ENCODE measurements around the gene TENM3. TPM values are rescaled to one million over a fixed set of nuclear protein-coding genes. Genes with fewer than 3 reads are reported as not detected.

Gene TENM3
- total RNA-seq, 4 donors from 2014 or later = 0.64 to 5.5 (median 2.1) TPM

- no peak for DNase-seq
- H3K36me3 ChIP-seq = no peaks in the 10 kb centered on the region
- WGBS, 2 donors = 42 to 52% methylated on average over 7 of the region's 7 CpGs
- no peaks in the 10 kb centered on the region for H3K4me1 ChIP-seq
- intact Hi-C loops (cut with DNase I) = no loop called here
- H3K9me3 ChIP-seq = no peaks in the 10 kb centered on the region
- no peak overlapping the region for H3K4me3 ChIP-seq
- H3K27me3 ChIP-seq = no peaks in the 10 kb centered on the region
- TF ChIP-seq POLR2A (IDR thresholded peaks at IDR 0.05) = no peak
- TF ChIP-seq CTCF (IDR thresholded peaks at IDR 0.05) = no peak
- no peak overlapping the region for H3K27ac ChIP-seq
Measured at GRCh38 chr4:182354867-182355266, 111.7 kb downstream of the TENM3 start.

GRCh38 chr4:182367153-182367552 is 124.0 kb downstream of the TENM3 start:
- TF ChIP-seq CTCF (IDR thresholded peaks at IDR 0.05) (no peak), POLR2A (IDR thresholded peaks at IDR 0.05) (no peak)
- Histone ChIP-seq H3K4me3 (no peak overlapping the region), H3K4me1 (no peaks in the 10 kb centered on the region), H3K27me3 (no peaks in the 10 kb centered on the region), H3K27ac (no peak overlapping the region), H3K36me3 (no peaks in the 10 kb centered on the region), H3K9me3 (no peaks in the 10 kb centered on the region)
- DNase-seq = no peak
- 79 to 83% methylated on average over 13 of the region's 13 CpGs for WGBS, 2 donors
- intact Hi-C loops (cut with DNase I) = no loop called here

- no peaks in the 10 kb centered on the region for H3K9me3 ChIP-seq
- H3K27ac ChIP-seq = no peak overlapping the region
- H3K27me3 ChIP-seq = no peaks in the 10 kb centered on the region
- DNase-seq = no peak
- no peak overlapping the region for H3K4me3 ChIP-seq
- no peaks in the 10 kb centered on the region for H3K4me1 ChIP-seq
- 51 to 68% methylated on average over 3 of the region's 3 CpGs for WGBS, 2 donors
- intact Hi-C loops (cut with DNase I) = no loop called here
- TF ChIP-seq POLR2A (IDR thresholded peaks at IDR 0.05) (no peak), CTCF (IDR thresholded peaks at IDR 0.05) (no peak)
- H3K36me3 ChIP-seq = no peaks in the 10 kb centered on the region
Measured at GRCh38 chr4:182369211-182369610, 126.0 kb downstream of the TENM3 start.

- Histone ChIP-seq H3K4me1 (no peaks in the 10 kb centered on the region), H3K27ac (no peak overlapping the region), H3K36me3 (no peaks in the 10 kb centered on the region), H3K27me3 (no peaks in the 10 kb centered on the region), H3K9me3 (no peaks in the 10 kb centered on the region), H3K4me3 (no peak overlapping the region)
- no peak for TF ChIP-seq CTCF (IDR thresholded peaks at IDR 0.05)
- no peak for TF ChIP-seq POLR2A (IDR thresholded peaks at IDR 0.05)
- intact Hi-C loops (cut with DNase I) = no loop called here
- DNase-seq = no peak
- WGBS, 2 donors = 75 to 79% methylated on average over 4 of the region's 4 CpGs
Measured at GRCh38 chr4:182370491-182370890, 127.3 kb downstream of the TENM3 start.

GRCh38 chr4:182380771-182381181 is 137.6 kb downstream of the TENM3 start:
- DNase-seq = no peak
- intact Hi-C loops (cut with DNase I) = no loop called here
- Histone ChIP-seq H3K27ac (no peak overlapping the region), H3K9me3 (no peaks in the 10 kb centered on the region), H3K27me3 (no peaks in the 10 kb centered on the region), H3K36me3 (no peaks in the 10 kb centered on the region), H3K4me1 (no peaks in the 10 kb centered on the region), H3K4me3 (no peak overlapping the region)
- WGBS, 2 donors = 58 to 82% methylated on average over 1 to 8 of the region's 8 CpGs
- no peak for TF ChIP-seq CTCF (IDR thresholded peaks at IDR 0.05)
- no peak for TF ChIP-seq POLR2A (IDR thresholded peaks at IDR 0.05)

All from esophagus squamous epithelium (tissue), 5 donors.